Kasumi-1 (cell line): ENCODE data around the gene SLC36A2.
"Not testable (repeated sequence)": the region's sequence is repeated elsewhere in the genome, so short reads cannot be mapped to it uniquely, and the experiment has no call there.

Experiments
- DNase-seq, 2 experiments: peaks; one replicate each; lab custom pipeline; 2025; lab: John Stamatoyannopoulos, UW

The SLC36A2 gene

GRCh38 chr5:151347369-151347768 is at the start of gene SLC36A2:
Gene SLC36A2, minus strand, starts transcription at chr5:151347559. Its CDS starts 99 bp downstream, at chr5:151347460.
- no peak for DNase-seq

- no peak for DNase-seq
Observed at GRCh38 chr5:151388960-151389359, 41.6 kb upstream of the SLC36A2 start.

GRCh38 chr5:151384106-151384505 is 36.7 kb upstream of the SLC36A2 start:
- no peak for DNase-seq

GRCh38 chr5:151383011-151383410 is 35.7 kb upstream of the SLC36A2 start:
- DNase-seq, result no peak

- DNase-seq, result no peak
Observed at GRCh38 chr5:151382576-151382975, 35.2 kb upstream of the SLC36A2 start.

DNA sequence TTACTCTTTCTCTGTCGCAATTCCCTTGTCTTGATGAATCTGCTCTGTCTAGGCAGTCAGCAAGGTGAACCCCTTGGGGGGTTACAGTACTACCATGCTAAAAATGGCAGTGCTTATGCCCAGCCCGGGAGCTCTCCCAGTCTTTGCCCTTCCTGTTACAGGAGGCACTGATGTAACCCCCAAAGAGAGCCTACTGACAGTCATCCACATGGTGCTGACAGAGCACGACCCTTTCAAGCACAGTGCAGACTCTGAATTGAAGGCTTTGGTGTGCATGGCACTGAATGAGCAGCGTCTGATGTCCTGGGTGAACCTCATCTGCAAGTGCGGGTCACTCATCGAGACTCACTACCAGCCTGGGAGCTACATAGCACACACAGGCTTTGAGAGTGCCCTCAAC is 34.5 kb upstream of the SLC36A2 start:
- DNase-seq, result no peak

- no peak for DNase-seq
Observed at GRCh38 chr5:151378616-151379015, 31.3 kb upstream of the SLC36A2 start.

- DNase-seq, result no peak
Observed at GRCh38 chr5:151374539-151374938, 27.2 kb upstream of the SLC36A2 start.

GRCh38 chr5:151367038-151367437 is 19.7 kb upstream of the SLC36A2 start:
- DNase-seq, result not testable (repeated sequence)

DNA sequence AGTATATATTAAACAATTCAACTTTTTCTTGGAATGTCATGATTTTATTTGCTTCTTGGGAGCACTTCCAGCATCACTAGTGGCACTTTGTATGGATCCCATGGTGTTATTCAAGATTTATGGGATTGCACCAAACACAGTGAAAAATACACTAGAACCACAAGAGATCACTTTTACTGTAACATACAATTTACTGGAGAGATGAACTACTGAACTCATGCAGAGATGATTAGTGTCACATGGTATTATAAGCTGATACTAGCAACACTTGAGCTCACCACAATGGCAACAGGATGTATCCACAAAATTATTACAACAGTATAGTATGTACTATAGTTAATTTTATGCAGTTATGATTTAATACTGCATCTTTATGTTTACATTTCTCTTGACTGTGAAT is 16.3 kb upstream of the SLC36A2 start:
- DNase-seq, result no peak

- DNase-seq, result no peak
Observed at GRCh38 chr5:151362970-151363369, 15.6 kb upstream of the SLC36A2 start.

GRCh38 chr5:151359391-151359790 is 12.0 kb upstream of the SLC36A2 start:
- DNase-seq, result no peak

- DNase-seq, result no peak
Observed at GRCh38 chr5:151357792-151358191, 10.4 kb upstream of the SLC36A2 start.

GRCh38 chr5:151357097-151357496 is 9.7 kb upstream of the SLC36A2 start:
- no peak for DNase-seq

DNA sequence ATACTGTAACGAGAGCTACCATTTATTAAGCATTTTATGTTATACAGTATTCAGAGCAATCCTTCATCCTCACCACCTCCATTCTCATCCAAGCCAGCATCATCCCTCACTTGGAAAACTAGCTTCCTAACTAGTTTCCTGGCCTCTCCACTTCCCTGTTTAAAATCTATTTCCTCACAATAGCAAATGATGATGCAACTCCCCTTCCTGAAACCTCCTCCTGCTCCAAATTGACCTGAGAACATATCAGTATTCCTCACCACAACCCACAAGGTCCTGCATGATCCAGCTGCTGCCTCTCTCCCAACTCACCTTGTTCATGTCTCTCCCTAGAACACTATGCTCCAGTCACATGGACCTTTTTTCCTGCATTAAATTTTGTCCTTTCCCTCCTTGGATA is 4.3 kb upstream of the SLC36A2 start:
- DNase-seq, result no peak

DNA sequence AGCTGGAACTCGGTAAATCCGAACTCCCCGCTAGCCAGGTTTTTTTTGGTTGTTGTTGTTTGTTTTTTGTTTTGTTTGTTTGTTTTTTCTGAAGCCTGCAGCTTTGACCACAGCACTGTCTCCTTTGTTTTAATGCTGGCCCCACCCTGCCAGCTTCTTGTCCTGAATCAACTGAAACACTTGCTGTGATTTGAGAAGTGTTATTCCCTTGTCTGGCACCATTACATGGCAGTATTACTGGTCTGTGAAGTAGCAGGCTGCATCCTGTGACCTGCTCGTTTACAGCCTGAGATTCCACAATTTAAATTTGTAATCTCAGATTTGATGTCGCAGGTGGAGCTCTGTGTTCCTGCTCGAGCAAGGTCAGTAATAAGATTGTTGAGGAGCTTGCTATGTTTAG is 1.4 kb upstream of the SLC36A2 start:
- no peak for DNase-seq

GRCh38 chr5:151345808-151346478 is 1.4 kb downstream of the SLC36A2 start:
- no peak for DNase-seq

DNA sequence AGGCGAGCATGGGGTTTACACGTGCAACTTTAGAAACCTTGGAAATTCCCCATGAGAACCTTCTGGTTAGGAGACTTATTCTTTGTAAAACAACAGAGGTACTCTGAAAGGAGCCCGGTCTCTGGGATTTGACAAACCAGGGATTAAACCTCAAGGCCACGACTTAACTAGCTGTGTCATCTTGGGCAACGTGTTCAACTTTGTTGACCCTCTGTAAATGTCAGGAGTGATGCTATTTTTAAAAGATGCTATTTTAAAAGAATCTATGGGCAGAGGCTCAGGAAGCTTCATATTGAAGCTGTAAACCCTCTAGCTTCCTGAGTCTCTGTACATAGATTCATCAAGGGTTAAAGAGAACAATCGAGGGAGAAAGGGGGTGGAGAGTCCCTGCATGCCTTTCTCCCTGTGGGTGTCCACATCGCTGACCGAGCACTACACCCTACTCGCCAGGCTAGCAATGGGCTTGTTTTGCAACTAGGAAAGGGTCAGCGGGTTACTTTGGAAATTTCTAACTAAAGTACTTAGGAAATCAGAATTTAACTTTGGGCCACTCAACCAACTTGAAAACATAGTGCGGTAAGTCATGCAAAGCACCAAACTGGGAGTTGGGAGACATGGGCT is 2.1 kb downstream of the SLC36A2 start:
- no peak for DNase-seq

- DNase-seq, result no peak
Observed at GRCh38 chr5:151344088-151344487, 3.3 kb downstream of the SLC36A2 start.

DNA sequence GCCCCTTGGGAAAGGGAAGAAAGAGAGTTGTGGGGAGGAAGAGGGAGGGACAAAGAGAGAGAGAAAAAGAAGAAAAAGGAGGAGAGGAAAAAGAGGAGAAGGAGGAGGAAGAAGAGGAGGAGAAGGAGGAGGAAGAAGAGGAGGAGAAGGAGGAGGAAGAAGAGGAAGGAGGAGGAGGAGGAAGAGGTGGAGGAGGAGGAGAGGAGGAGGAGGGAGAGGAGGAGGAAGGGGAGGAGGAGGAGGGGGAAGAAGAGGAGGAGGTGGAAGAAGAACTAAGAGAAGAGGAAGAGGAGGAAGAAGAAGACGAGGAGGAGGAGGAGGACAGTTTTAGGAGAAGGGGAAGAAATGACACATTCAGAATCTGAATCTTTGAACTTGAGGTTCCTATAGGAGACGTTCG is 7.4 kb downstream of the SLC36A2 start:
- no peak for DNase-seq

DNA sequence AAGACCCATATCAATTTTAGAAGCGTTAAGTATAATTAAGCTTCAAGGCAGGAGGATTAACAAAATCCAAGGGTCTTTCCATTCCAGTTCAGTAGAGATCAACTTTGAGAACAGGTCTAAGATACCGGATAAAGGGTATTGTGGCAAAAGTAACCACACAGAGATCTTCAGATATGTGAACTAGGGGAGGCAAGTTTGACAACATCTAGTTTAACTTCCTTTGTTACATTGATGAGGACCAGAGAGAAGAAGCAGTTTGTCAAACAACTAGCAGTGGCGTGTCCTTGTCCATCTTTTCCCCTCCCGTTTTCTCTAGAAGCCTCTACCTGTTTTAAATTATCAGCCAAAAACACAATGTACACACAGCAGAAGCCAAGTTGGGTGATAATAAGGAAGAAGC is 8.6 kb downstream of the SLC36A2 start:
- no peak for DNase-seq

DNA sequence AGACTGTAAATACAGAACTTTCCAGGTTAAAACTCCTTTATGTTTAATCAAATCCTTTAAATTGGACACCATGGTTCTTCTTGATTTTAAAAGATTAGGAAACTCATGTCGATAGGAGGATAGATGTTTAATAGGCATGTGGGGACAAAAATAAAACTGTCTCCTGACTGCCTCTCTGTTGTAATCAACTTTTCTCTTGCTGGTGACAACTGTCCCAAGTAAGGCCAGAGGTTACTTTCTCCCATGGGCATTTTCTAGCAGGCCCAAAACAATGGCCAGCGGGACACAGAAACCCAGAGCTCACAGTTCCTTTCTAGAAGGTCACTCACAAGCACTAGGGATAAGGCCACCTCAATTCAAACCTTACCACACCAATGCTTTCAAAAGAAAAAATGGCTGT is 14.5 kb downstream of the SLC36A2 start:
- DNase-seq, result no peak

- DNase-seq, result no peak
Observed at GRCh38 chr5:151328734-151329133, 18.6 kb downstream of the SLC36A2 start.

DNA sequence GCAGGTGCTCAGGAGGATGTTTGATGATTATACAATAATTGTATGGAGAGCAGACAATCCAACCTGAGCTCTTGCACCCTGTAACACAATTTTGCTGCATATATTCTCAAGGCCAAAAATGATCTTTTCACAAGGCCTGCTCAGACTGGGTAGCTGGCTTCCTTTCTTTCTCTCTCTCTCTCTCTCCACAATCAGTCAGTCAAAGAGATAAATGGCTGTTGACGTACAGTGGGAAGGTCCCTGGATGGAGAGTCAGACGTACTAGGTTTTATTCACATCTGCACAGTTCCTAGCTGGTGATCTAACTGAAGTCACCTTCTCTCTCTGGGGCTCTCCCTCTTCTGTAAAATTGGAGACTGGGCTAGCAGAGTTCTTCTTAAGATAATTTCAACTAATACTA is 19.8 kb downstream of the SLC36A2 start:
- no peak for DNase-seq
